HK-2 (cell line): ENCODE results near the gene CILP2.

Experiments
- DNase-seq: peaks from one replicate; pipeline ENCODE4 v3.0.0-alpha.2; 2018; ENCODE audit not compliant: unreplicated experiment

The CILP2 gene

DNA sequence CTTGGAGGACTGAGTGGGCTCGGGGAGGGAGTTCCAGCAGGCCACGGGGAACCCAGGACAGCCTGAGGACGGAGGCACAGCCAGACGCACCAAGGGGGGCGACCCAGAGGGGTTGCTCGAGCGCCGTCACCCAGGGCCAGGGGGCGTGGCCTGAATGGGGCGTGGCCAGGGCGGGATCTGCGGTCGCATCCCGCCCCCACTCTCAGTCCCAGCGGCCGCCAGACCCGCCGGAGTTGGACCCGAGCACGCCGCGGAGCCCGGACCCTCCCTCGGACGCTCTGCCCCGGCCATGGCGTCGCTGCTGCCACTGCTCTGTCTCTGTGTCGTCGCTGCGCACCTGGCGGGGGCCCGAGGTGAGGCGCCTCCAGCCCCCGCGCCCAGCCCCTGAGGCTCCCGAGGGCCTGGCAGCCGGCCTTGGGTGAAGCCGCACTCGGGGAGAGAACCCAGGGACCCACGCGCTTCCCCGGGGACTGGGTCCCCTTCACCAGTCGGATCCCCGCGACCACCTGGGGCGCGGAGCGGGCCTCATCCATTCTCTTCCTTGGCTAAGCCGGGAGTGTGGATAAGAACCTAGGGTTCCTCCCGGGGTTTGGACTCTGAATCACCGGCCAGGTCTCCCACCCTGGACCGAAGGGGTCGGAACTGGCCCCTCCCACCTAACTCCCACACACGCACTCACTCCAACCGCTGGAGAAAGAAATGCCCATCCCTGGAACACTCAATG is at the start of gene CILP2:
Gene CILP2, plus strand, starts transcription at position 205 of the 724 bp plus-strand sequence. Its CDS starts 85 bp downstream, at position 290.
- no peak for DNase-seq

- peak; percentile 93 for DNase-seq
These were observed 49.0 kb upstream of the CILP2 start for GRCh38 chr19:19488875-19489690.

- DNase-seq = no peak
These were observed 48.3 kb upstream of the CILP2 start for GRCh38 chr19:19489804-19490204.

DNA sequence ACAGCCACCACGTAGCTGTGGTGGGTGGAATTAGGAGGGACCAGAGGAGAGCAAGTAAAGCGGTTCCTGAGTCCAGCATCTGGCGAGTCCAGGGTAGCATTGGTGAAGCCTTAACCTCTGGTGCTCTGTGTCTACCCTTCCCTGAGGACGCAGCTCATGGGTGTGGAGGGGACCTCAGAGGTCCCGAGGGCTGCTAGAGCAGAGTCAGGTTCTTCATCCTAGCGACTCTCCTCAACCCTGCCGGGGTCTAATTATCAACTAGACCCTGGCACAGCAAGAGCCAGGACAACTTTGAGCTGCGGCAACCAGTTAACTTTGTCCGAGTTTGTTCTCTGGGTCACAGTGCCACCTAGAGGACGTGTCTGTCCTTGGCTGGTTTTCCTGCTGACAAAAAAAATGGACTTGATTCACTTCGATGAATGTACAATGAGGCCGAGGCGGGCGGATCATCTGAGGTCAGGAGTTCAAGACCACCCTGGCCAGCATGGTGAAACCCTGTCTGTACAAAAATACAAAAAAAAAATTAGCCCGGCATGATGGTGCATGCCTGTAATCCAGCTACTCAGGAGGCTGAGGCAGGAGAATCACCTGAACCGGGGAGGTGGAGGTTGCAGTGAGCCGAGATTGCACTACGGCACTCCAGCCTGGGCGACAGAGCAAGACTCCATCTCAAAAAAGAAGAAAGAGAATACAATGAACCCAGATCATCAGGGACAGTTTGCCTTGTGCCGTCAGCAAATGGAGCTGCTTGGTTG is 47.7 kb upstream of the CILP2 start:
- DNase-seq = peak; percentile 79

- DNase-seq = no peak
These were observed 46.6 kb upstream of the CILP2 start for GRCh38 chr19:19491321-19492025.

GRCh38 chr19:19492026-19492610 is 45.9 kb upstream of the CILP2 start:
- DNase-seq = no peak

GRCh38 chr19:19493841-19494546 is 44.1 kb upstream of the CILP2 start:
- DNase-seq = no peak

- DNase-seq = no peak
These were observed 42.2 kb upstream of the CILP2 start for GRCh38 chr19:19495614-19496603.

GRCh38 chr19:19498255-19498991 is 39.6 kb upstream of the CILP2 start:
- no peak for DNase-seq

DNA sequence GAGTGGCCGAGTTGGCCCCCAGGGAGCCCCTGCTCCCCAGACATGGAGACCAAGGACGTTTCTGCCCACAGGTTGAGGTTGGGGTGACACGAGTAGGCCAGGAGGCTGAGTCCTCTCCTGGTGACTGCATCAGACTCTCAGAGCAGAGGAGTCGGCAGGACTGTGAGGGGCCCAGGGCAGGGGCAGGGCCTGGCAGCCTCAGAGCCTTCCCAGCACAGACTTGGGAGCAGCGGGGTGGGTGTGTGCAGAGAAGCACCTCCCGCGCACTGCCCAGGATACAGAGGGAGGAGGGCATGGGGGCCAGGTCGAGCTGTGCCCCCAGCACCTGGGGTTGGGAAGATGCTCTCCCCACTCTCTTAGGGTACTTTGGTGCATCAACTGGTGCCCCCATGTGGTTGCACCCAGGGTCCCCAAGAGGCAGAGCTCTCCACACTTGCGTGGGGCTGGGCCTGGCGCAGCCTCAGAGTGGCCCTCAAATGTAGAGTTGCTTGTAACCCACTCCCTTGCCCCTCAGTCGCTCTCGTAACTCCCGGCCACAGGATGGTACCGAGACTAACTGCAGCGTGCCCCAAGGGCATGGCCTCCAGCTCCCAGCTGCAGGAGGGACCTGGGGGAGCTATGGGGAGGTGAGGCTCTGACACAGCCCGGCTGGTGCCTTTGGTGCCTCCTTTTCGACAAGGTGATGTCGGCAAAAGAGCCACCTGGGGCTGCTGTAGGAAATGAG is 38.6 kb upstream of the CILP2 start:
- no peak for DNase-seq

DNA sequence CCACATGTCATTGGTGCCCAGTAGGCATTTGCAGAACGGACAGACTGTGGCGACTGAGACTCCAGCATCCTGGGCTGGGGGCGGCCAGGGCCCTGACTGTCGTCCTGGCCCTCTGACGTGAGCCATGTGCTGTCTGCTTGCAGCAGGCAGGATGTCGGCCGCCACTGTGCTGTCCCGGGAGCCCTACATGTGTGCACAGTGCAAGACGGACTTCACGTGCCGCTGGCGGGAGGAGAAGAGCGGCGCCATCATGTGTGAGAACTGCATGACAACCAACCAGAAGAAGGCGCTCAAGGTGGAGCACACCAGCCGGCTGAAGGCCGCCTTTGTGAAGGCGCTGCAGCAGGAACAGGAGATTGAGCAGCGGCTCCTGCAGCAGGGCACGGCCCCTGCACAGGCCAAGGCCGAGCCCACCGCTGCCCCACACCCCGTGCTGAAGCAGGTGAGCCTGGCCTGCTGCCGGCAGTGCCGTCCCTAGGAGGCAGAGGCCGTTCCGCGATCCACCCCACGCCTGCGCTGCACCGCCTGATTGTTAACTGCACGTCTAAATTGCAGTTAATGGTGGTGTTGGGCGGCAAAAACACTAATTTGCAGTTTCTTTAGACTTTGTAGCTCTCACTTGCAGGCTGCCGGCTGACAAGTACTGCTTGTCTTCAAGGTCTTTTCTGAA is 37.0 kb upstream of the CILP2 start:
- no peak for DNase-seq

GRCh38 chr19:19501798-19502197 is 36.3 kb upstream of the CILP2 start:
- DNase-seq = no peak

DNA sequence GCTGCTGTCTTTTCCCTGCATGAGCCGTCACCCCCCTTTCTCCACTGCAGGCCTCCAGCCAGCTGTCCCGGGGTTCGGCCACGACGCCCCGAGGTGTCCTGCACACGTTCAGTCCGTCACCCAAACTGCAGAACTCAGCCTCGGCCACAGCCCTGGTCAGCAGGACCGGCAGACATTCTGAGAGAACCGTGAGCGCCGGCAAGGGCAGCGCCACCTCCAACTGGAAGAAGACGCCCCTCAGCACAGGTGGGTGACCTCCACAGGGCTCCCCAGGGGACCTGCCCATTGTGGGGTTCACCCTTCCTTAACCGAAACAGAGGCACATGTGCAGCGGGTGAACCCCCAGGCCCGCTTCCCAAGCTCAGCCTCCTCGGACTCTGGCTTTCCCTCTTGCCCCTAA is 35.8 kb upstream of the CILP2 start:
- DNase-seq = no peak

- DNase-seq = no peak
These were observed 35.1 kb upstream of the CILP2 start for GRCh38 chr19:19502808-19503602.

DNA sequence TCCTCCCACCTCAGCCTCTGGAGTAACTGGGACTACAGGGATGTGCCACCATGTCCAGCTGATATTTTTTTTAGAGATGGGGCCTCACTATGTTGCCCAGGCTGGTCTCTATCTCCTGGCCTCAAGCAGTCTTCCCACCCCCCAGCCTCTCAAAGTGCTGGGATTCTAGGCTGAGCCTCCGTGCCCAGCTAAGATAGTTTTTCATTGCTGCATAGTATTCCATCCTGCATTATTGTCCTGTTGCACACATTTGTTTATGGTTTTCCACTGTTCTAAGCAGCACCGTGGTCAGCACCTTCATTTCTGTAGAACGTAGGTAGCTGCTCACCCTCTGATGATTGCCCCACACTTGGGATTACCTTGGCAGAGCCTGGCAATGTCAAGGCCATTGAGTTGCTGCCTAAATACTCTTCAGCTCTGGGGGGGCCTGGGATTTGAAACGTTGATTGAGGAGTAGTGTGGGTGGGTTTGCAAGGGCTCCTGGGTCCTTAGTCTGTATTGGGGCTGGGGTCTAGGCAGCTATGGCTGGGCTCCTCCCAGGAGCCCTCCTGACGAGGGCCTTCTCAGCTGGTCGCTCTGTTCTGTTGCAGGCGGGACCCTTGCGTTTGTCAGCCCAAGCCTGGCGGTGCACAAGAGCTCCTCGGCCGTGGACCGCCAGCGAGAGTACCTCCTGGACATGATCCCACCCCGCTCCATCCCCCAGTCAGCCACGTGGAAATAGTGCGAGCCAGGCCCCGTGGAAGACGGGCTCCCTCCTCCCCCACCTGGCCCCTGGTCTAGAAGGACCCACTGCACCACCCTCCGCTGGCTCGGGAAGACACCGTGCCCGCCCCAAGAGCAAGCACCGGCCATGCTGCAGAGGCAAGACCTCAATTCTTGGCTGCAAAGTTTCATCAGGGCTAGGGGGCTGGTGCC is 33.1 kb upstream of the CILP2 start:
- no peak for DNase-seq
